Measurements from ENCODE around the gene REPS1. TPM values are rescaled to one million over a fixed set of nuclear protein-coding genes. Genes with fewer than 3 reads are reported as not detected.

The REPS1 gene
- total and polyA plus RNA-seq, 2 of the 13 experiments (the other 11 are each of a cell fraction or from before 2014, with no cell fraction given) = 36.4 to 38.3 TPM

GRCh38 chr6:138987643-138988468, at the start of gene REPS1 (continued):
- peak; percentile 61 for TF ChIP-seq ZNF407 (CRISPR knock-in tag; IDR thresholded peaks at IDR 0.05; ENCODE audit: not compliant biosample characterization)
- peak; percentile 94 for TF ChIP-seq POGZ (CRISPR knock-in tag; IDR thresholded peaks at IDR 0.05)
- peak; percentile 68; the same call in 1 of the 2 replicates for TF ChIP-seq SOX5 (CRISPR knock-in tag; IDR thresholded peaks at IDR 0.05; ENCODE audit: borderline replicate concordance)
- TF ChIP-seq ZNF10 (CRISPR knock-in tag; IDR thresholded peaks at IDR 0.05; ENCODE audit: borderline replicate concordance, low read depth) = no peak
- TF ChIP-seq, protein P1, sequence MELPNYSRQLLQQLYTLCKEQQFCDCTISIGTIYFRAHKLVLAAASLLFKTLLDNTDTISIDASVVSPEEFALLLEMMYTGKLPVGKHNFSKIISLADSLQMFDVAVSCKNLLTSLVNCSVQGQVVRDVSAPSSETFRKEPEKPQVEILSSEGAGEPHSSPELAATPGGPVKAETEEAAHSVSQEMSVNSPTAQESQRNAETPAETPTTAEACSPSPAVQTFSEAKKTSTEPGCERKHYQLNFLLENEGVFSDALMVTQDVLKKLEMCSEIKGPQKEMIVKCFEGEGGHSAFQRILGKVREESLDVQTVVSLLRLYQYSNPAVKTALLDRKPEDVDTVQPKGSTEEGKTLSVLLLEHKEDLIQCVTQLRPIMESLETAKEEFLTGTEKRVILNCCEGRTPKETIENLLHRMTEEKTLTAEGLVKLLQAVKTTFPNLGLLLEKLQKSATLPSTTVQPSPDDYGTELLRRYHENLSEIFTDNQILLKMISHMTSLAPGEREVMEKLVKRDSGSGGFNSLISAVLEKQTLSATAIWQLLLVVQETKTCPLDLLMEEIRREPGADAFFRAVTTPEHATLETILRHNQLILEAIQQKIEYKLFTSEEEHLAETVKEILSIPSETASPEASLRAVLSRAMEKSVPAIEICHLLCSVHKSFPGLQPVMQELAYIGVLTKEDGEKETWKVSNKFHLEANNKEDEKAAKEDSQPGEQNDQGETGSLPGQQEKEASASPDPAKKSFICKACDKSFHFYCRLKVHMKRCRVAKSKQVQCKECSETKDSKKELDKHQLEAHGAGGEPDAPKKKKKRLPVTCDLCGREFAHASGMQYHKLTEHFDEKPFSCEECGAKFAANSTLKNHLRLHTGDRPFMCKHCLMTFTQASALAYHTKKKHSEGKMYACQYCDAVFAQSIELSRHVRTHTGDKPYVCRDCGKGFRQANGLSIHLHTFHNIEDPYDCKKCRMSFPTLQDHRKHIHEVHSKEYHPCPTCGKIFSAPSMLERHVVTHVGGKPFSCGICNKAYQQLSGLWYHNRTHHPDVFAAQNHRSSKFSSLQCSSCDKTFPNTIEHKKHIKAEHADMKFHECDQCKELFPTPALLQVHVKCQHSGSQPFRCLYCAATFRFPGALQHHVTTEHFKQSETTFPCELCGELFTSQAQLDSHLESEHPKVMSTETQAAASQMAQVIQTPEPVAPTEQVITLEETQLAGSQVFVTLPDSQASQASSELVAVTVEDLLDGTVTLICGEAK (IDR thresholded peaks at IDR 0.05) = no peak
- TF ChIP-seq, protein P1 (CRISPR knock-in tag; IDR thresholded peaks at IDR 0.05) = peak; percentile 76
- TF ChIP-seq, protein P2, sequence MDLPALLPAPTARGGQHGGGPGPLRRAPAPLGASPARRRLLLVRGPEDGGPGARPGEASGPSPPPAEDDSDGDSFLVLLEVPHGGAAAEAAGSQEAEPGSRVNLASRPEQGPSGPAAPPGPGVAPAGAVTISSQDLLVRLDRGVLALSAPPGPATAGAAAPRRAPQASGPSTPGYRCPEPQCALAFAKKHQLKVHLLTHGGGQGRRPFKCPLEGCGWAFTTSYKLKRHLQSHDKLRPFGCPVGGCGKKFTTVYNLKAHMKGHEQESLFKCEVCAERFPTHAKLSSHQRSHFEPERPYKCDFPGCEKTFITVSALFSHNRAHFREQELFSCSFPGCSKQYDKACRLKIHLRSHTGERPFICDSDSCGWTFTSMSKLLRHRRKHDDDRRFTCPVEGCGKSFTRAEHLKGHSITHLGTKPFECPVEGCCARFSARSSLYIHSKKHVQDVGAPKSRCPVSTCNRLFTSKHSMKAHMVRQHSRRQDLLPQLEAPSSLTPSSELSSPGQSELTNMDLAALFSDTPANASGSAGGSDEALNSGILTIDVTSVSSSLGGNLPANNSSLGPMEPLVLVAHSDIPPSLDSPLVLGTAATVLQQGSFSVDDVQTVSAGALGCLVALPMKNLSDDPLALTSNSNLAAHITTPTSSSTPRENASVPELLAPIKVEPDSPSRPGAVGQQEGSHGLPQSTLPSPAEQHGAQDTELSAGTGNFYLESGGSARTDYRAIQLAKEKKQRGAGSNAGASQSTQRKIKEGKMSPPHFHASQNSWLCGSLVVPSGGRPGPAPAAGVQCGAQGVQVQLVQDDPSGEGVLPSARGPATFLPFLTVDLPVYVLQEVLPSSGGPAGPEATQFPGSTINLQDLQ (CRISPR knock-in tag; IDR thresholded peaks at IDR 0.05) = peak; percentile 47
